Mammary epithelial cell (primary cell): ENCODE results near the gene SPIRE1.

ENCODE experiments used
- EZH2 ChIP-seq: IDR thresholded peaks from 2 replicates; pipeline ENCODE4 v1.6.1; 2012; ENCODE audit warnings: low read length, inconsistent platforms, borderline replicate concordance
- TF ChIP-seq, protein P1 (sequence below), 2 donors: IDR thresholded peaks in 1 of 2; conservative IDR thresholded peaks in 1 of 2; 2 replicates each; pipeline ENCODE4 v1.5.1; 2011 to 2012; ENCODE audit warnings: inconsistent platforms in 2 of 2, low read length in 2 of 2, mild to moderate bottlenecking in 2 of 2, control low read depth in 1 of 2, low read depth in 1 of 2; ENCODE audit not compliant: insufficient read depth in 1 of 2; ENCODE audit errors: extremely low read depth in 1 of 2

- TF ChIP-seq, protein P1, sequence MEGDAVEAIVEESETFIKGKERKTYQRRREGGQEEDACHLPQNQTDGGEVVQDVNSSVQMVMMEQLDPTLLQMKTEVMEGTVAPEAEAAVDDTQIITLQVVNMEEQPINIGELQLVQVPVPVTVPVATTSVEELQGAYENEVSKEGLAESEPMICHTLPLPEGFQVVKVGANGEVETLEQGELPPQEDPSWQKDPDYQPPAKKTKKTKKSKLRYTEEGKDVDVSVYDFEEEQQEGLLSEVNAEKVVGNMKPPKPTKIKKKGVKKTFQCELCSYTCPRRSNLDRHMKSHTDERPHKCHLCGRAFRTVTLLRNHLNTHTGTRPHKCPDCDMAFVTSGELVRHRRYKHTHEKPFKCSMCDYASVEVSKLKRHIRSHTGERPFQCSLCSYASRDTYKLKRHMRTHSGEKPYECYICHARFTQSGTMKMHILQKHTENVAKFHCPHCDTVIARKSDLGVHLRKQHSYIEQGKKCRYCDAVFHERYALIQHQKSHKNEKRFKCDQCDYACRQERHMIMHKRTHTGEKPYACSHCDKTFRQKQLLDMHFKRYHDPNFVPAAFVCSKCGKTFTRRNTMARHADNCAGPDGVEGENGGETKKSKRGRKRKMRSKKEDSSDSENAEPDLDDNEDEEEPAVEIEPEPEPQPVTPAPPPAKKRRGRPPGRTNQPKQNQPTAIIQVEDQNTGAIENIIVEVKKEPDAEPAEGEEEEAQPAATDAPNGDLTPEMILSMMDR (conservative IDR thresholded peaks at IDR 0.05 in 1 of 2, IDR thresholded peaks at IDR 0.05 in 1 of 2; ENCODE audit: extremely low read depth in 1 of 2, insufficient read depth in 1 of 2, low read depth in 1 of 2, low read length in 2 of 2), result no peak
- no peak for TF ChIP-seq EZH2
Observed at GRCh38 chr18:12637901-12638643, 19.8 kb downstream of the SPIRE1 start.
